RWPE1 (cell line): ENCODE results near the gene POTEF.
"Not testable (repeated sequence)": the region's sequence is repeated elsewhere in the genome, so short reads cannot be mapped to it uniquely, and the experiment has no call there.

Experiments used
- CTCF ChIA-PET: fragments of 350-600 bp; sonication (Branson Sonifier 250); formaldehyde crosslinking; extraction: SDS; loops from one replicate; lab custom pipeline; 2021; lab: Yijun Ruan, JAX
- POLR2A ChIA-PET: fragments of 400-600 bp; formaldehyde crosslinking; extraction: SDS; loops from one replicate; lab custom pipeline; 2020; ENCODE audit warnings: antibody characterized with exemption; ENCODE audit not compliant: low non-redundant PET; lab: Yijun Ruan, JAX
- DNase-seq: peaks from one replicate; pipeline ENCODE4 v3.0.0; 2012; ENCODE audit warnings: low spot score
- H3K27ac ChIP-seq: fragments of 450-650 bp; 2 replicates; pipeline ENCODE4 v1.5.1; 2017

POTEF gene

DNA sequence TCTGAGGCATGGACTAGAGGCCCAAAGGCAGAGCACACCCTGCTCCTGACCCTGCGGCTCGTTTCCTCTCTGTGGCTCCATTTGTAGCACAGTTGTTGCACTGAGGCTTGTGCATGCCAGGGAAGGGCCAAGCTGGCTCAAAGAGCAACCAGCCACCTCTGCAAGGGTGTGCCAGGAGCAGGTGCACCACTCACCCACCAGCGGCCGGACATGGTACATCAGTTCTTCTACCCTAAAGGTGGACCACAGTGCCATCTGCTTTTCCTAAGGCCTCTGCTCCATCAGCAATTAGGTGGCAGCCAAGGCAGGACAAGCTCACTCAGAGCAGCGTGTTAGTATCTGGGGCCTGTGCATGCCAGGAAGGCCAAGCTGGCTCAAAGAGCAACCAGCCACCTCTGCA, 66.4 kb downstream of the POTEF start:
- H3K27ac ChIP-seq, DNase-seq, POLR2A ChIA-PET, CTCF ChIA-PET: not testable (repeated sequence)

DNA sequence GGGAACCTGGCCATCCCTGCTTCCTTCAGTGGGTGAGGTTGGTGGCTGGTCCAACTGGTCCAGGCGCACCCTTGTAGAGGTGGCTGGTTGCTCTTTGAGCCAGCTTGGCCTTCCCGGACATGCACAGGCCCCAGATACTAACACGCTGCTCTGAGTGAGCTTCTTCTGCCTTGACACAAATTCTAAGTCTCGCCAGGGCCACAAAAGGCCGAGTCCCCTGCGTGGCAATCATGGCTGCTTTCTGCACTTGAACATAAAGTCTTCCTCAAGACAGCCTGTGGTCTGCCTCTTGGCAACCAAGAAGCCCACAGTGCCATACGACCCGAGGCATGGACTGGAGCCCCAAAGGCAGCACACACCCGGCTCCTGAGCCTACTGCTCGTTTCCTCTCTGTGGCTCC, 69.0 kb downstream of the POTEF start:
- POLR2A ChIA-PET, CTCF ChIA-PET, DNase-seq, H3K27ac ChIP-seq: not testable (repeated sequence)

DNA sequence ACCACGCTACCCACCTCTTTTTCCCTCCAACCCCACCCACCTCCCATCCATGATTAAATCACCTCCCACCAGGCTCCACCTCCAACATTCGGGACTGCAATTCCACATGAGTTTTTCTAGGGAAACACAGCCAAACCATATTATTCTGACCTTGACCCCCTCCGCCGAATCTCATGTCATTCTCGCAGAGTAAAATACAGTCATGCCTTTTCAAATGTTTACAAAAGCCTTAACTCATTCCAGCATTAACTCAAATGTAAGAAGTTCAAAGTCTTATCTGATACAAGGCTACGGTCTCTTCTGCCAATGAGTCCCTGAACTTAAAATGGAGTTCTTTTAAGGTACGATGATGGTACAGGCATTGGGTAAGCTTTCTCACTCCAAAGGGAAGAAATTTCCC, 72.7 kb downstream of the POTEF start:
- CTCF ChIA-PET, POLR2A ChIA-PET, H3K27ac ChIP-seq, DNase-seq: not testable (repeated sequence)

DNA sequence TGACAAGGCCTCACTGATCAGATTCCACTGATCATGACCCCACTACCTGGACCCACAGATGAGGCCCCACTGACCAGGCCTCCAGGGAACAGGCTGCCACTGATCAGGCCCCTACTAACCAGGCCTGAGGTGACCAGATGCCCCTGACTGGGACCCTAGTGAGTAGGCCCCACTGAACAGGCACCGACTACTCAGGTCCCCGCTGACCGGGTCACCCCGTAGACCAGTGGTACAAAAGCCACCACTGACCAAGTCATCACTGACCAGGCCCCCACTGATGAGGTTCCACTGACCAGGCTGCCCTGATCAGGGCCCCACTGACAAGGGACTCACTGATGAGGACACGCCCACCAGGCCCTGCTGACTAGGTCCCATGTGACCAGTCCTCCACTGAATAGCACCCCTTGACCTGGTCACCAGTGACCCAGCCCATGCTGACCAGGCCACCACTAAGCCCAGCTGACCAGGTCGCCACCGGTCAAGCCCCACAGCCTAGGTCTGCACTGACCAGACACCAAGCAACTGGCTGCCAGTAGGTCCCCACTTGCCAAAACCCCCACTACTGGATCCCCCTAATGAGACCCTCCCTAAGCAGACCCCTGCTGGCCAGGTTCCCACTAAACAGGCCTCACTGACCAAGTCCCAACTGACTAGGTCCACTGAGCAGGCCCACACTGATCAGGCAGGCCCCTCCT, 75.7 kb downstream of the POTEF start:
- POLR2A ChIA-PET, result not testable (repeated sequence)

DNA sequence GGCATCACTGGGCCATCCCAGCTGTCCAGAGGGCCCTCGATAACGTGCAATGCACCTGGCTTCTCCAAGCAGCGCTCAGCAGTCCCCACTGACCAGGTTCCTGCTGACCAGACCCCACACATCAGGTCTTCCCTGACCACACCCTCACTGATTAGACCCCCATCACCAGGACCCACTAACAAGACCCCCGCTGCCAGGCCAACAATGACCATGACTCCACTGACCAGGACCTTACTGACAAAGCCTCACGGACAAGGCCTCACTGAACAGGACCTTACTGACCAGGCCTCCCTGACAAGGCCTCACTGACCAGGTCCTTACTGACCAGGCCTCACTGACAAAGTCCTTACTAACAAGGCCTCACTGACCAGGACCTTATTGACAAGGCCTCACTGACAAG, 76.6 kb downstream of the POTEF start:
- CTCF ChIA-PET, POLR2A ChIA-PET, DNase-seq, H3K27ac ChIP-seq: not testable (repeated sequence)

More for the DNA sequence above, 75.7 kb downstream of the POTEF start:
- CTCF ChIA-PET, H3K27ac ChIP-seq, DNase-seq: not testable (repeated sequence)

DNA sequence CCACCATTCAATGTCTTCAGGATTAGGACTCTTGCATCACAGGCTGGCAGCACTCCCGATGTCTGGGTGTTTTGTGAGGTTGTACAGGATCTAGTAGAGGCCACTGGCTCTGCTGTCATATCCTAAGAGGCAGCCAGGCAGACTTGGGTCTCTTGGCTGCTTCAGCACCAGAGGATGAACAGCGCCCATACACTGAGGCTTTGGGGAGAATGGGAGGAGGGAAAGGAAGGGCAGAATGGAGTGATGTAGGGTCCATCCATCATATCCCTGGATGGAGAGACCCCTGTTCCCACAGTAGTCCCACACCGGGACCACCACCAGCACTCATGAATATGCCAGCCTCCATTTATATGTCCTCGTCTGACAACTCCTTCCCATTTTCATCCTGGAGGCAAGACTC, 80.6 kb downstream of the POTEF start:
- CTCF ChIA-PET, H3K27ac ChIP-seq, DNase-seq, POLR2A ChIA-PET: not testable (repeated sequence)

DNA sequence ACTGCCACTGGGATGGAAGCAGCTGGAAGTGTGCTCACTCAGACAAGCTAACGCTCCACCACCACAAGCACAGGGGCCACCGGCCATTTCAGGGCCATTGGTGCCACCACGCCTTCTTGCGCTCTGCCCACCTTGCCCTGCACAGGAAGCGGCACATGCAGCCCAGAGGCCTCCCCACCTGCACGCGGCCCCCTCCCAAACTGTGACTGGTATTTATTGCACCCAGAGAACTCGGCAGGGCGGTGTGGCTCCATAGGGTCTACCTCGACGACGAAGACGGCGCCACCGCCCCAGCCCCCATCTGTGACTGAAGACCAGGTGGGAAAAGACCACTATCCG, 90.8 kb downstream of the POTEF start:
- POLR2A ChIA-PET, CTCF ChIA-PET, DNase-seq, H3K27ac ChIP-seq: not testable (repeated sequence)

DNA sequence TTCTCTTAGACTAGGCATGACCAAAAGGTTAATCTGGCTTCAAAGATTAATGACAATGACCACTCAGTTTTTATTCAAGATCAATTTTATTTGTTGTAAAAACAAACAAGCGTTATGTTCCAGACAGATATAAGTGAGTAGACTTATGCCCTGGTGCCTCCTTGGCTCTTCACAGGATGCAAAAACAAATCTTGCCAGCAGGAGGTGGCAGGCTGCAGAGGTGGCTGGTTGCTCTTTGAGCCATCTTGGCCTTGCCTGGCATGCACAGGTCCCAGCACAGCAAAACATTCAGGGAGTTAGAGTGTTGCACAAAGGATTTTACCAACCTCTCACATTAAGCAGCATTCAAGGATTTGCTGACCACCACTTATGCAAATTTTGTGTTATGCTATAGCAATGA, 103.1 kb downstream of the POTEF start:
- DNase-seq, H3K27ac ChIP-seq, CTCF ChIA-PET, POLR2A ChIA-PET: not testable (repeated sequence)
